ENCODE data around the gene ERICH6B. TPM values are rescaled to one million over a fixed set of nuclear protein-coding genes. Genes with fewer than 3 reads are reported as not detected.

ERICH6B gene
- not detected in 2 replicates for total RNA-seq

DNA sequence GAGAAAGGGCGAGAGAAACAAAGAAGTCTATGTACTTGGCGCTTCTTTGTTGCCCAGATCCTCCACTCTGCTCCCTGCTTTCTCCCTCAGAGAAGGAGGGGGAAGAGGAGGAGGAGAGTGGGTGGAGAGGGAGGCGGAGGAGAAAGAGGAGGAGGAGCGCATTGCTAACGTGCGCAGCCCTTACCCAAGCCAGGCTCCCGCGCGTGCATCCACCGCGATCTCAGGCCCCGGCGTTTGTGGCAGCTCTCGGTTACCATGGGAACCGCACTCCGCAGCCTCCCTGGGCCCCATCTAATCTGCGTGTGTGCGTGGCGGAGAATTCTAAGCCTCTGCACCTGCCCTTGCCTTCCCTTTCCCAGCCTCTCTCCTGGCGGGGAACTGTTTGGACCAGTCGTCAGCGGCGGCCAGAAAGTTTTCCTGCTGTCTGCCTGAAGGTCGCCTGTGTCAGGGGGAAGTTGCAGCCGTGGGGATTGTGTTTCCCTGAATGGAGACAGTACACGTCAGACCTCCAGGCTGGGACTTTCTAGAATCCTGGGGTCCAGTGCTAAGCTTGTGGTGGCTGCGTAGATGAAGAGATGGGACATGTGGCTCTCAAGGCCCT lies at the start of gene ERICH6B:
Gene ERICH6B (minus strand): TSS at position 239 of the 601 bp plus-strand sequence. CDS start 18,734 bp downstream, outside the sequence.

Small RNAs within 50 kb of the gene (small RNA-seq; reads per million reads assigned to genes)
- gene RNA5SP27: not detected
- not detected for gene TIMM9P3

Other genes with a start within 250 kb of the ERICH6B start
- 4.7 and 9.1 TPM in 2 replicates for gene SLC25A30, start 197.4 kb downstream of the ERICH6B start, total RNA-seq
- 47.5 and 50.5 TPM in 2 replicates for gene COG3, start 150.8 kb downstream of the ERICH6B start, total RNA-seq
- not detected in 2 replicates for gene CBY2, start 86.6 kb upstream of the ERICH6B start, total RNA-seq
- not detected in 2 replicates for gene SIAH3, start 236.0 kb upstream of the ERICH6B start, total RNA-seq

All from placental epithelial cell (primary cell).